Loucy (cell line): ENCODE results near the gene XPO4.

Experiments
- CTCF ChIP-seq: fragments of 200-600 bp; sonication (generic); conservative IDR thresholded peaks from 2 replicates; pipeline ENCODE4 v1.5.1; 2014; ENCODE audit warnings: mild to moderate bottlenecking, antibody characterized with exemption, low read length
- EZH2phosphoT487 ChIP-seq: fragments of 200-600 bp; IDR thresholded peaks from 2 replicates; pipeline ENCODE4 v1.6.1; 2018; ENCODE audit warnings: antibody characterized with exemption, mild to moderate bottlenecking, moderate library complexity, borderline replicate concordance

DNA sequence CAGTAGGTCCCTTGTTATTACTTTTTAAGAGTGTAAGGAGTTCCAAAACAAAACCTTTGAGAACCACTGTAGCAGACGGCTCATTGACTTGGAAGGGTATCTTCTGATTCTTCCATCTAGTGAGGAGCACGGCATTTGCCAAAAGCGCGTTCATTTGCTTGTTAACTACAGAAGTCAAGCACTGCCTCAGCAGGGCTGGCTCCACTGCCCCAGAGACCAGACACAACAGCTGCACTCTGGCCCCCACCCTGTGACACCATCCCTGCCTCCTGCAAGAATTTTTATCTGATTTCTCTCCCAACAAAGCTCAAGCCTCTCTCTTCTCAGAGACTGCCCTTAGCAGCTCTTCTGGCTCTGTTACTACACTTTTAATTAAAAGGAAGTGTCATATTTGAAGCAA lies 20.7 kb upstream of the XPO4 start:
- no peak for TF ChIP-seq CTCF
- TF ChIP-seq EZH2phosphoT487: no peak
